Hepatocyte (in vitro differentiated cells): ENCODE data around the gene PIP.

ENCODE experiments used
- CTCF ChIP-seq: fragments of 200-600 bp; sonication (generic); IDR thresholded peaks from 2 replicates; pipeline ENCODE4 v1.5.1; 2016; ENCODE audit warnings: antibody characterized with exemption, mild to moderate bottlenecking; ENCODE audit not compliant: poor library complexity
- EZH2 ChIP-seq: fragments of 200-600 bp; sonication (generic); IDR thresholded peaks from 2 replicates; pipeline ENCODE4 v1.6.1; 2016; ENCODE audit warnings: antibody characterized with exemption, mild to moderate bottlenecking, borderline replicate concordance
- EZH2phosphoT487 ChIP-seq: fragments of 200-600 bp; sonication (generic); IDR thresholded peaks from one replicate; pipeline ENCODE4 v1.6.1; 2018; ENCODE audit warnings: antibody characterized with exemption, mild to moderate bottlenecking, low read depth, moderate library complexity; ENCODE audit not compliant: unreplicated experiment, severe bottlenecking

DNA sequence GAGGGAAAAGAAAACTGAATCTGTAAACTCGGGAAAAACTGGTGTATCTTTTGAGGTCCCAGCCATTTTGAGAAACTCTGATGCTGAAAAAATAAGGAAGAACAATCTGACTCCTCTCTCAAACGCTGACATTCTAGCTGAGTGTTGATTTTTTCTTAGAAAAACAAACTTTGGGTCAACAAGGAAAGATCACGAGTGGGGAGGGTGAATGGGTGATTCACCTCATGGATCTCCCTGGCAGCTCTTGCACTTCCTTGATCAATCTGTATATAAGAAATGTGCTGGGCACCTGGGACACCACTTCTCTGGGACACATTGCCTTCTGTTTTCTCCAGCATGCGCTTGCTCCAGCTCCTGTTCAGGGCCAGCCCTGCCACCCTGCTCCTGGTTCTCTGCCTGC, at the start of gene PIP:
- TF ChIP-seq CTCF (no peak), EZH2 (no peak), EZH2phosphoT487 (no peak)
